Central memory CD8-positive, alpha-beta T cell (primary cell): ENCODE results near the gene ARL15.

Experiments used
- ATAC-seq: fragments of 150-1000 bp; cut with Tn5 transposase; replicated peaks from 2 replicates; pipeline ENCODE4 v1.10.0; 2022; ENCODE audit warnings: mild to moderate bottlenecking, moderate FRiP score, moderate number of reproducible peaks; ENCODE audit not compliant: poor library complexity, severe bottlenecking; ENCODE audit errors: extremely low read depth
- DNase-seq, 2 donors: peaks; one replicate each; pipeline ENCODE4 v3.0.0; 2021; ENCODE audit warnings: low spot score in 2 of 2
- H3K27ac Mint-ChIP-seq: one replicate; pipeline ENCODE4 v1.8.0; 2022; ENCODE audit warnings: low read depth, mild to moderate bottlenecking, moderate library complexity, mixed read lengths
- H3K27me3 Mint-ChIP-seq: one replicate; pipeline ENCODE4 v1.8.0; 2022; ENCODE audit warnings: mixed read lengths
- H3K36me3 Mint-ChIP-seq: one replicate; pipeline ENCODE4 v1.8.0; 2022; ENCODE audit warnings: mild to moderate bottlenecking, moderate library complexity, mixed read lengths; ENCODE audit not compliant: insufficient read depth
- H3K4me1 Mint-ChIP-seq: one replicate; pipeline ENCODE4 v1.8.0; 2022; ENCODE audit warnings: mixed read lengths
- H3K4me3 Mint-ChIP-seq: one replicate; pipeline ENCODE4 v1.8.0; 2022; ENCODE audit warnings: mild to moderate bottlenecking, moderate library complexity, mixed read lengths
- H3K9me3 Mint-ChIP-seq: one replicate; pipeline ENCODE4 v1.8.0; 2022; ENCODE audit warnings: mixed read lengths

ARL15 gene

DNA sequence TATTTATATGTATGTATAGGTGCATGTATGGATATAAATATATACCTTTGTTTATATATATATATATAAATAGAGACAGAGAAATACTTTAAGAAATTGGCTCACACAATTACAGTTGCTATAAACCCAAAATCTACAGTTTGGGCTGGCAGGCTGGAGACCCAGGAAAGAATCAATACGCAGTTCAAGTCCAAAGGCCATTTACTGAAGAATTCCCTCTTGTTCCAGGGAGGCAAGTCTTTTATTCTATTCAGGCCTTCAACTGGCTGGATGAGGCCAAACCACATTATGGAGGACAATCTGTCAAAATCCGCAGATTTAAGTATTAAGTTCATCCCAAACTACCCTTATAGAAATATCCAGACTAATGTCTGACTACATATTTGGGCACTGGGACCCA, 144.7 kb downstream of the ARL15 start:
- H3K36me3 Mint-ChIP-seq: peaks cover 9% of the 10 kb centered on the region
- no peak overlapping the region for H3K27ac Mint-ChIP-seq
- no peak overlapping the region for H3K4me3 Mint-ChIP-seq
- DNase-seq (no peak), ATAC-seq (no peak)
- no peaks in the 10 kb centered on the region for H3K9me3 Mint-ChIP-seq
- no peaks in the 10 kb centered on the region for H3K27me3 Mint-ChIP-seq
- H3K4me1 Mint-ChIP-seq: peaks cover 22% of the 10 kb centered on the region

DNA sequence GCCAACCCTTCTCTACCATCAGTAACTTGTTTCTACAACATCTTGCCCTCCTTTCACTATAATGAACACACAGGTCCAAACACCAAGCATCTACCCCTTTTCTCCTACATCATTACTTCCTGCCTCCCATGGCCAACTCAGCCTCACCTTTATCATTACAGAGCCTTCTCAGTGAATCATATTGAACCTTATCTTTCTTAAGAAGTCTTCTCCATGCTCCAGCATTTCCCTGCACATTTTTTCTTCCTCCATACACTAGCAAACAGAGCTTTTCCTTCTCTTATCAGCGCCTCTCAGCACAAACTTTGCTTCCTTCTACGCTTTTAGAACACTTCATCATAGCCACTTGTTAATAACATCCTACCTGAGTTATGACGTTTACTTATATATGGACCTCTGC, 148.2 kb downstream of the ARL15 start:
- no peak for ATAC-seq
- no peak overlapping the region for H3K27ac Mint-ChIP-seq
- peaks cover 12% of the 10 kb centered on the region for H3K4me1 Mint-ChIP-seq
- H3K4me3 Mint-ChIP-seq: no peak overlapping the region
- no peaks in the 10 kb centered on the region for H3K27me3 Mint-ChIP-seq
- peaks cover 1% of the 10 kb centered on the region for H3K36me3 Mint-ChIP-seq
- no peaks in the 10 kb centered on the region for H3K9me3 Mint-ChIP-seq
- DNase-seq: no peak

DNA sequence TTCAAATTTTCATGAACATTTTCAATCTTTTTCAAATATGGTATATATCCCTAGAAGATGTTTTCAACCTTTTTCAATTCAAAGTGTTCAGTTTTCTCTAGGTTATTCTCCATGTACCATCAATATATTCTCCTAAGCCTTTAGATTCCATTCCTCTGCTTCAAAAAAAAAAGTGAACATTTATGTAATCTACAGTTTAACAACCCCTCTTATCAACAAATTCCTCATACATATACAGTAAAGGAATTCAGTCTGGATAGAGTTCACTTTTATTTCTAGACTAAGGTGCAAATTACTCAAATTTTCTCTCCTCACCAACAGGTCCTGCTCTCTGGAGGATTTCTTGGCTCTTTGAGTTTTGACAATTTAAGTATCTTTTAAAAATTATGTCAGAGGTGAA, 150.0 kb downstream of the ARL15 start:
- Mint-ChIP-seq H3K27ac (no peak overlapping the region), H3K9me3 (no peaks in the 10 kb centered on the region), H3K4me3 (no peak overlapping the region), H3K36me3 (no peaks in the 10 kb centered on the region), H3K4me1 (peaks cover 12% of the 10 kb centered on the region), H3K27me3 (no peaks in the 10 kb centered on the region)
- DNase-seq (no peak), ATAC-seq (no peak)

DNA sequence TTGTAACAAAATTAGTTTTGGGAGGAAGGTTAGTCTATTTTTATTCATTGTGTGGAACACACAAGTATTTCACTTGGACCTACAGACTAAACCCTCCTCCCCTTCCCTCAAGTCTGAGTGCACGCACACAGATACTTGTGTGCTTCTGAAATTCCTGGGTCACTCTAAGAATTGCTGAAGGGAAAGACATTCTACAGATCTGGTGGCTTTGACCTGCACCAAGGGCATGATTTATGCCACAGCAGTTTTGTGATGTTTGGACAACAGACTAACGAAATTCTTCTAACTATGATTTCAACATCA, 150.5 kb downstream of the ARL15 start:
- no peak for ATAC-seq
- H3K9me3 Mint-ChIP-seq: no peaks in the 10 kb centered on the region
- peaks cover 12% of the 10 kb centered on the region for H3K4me1 Mint-ChIP-seq
- no peaks in the 10 kb centered on the region for H3K36me3 Mint-ChIP-seq
- no peak overlapping the region for H3K27ac Mint-ChIP-seq
- DNase-seq: no peak
- H3K4me3 Mint-ChIP-seq: no peak overlapping the region
- no peaks in the 10 kb centered on the region for H3K27me3 Mint-ChIP-seq

DNA sequence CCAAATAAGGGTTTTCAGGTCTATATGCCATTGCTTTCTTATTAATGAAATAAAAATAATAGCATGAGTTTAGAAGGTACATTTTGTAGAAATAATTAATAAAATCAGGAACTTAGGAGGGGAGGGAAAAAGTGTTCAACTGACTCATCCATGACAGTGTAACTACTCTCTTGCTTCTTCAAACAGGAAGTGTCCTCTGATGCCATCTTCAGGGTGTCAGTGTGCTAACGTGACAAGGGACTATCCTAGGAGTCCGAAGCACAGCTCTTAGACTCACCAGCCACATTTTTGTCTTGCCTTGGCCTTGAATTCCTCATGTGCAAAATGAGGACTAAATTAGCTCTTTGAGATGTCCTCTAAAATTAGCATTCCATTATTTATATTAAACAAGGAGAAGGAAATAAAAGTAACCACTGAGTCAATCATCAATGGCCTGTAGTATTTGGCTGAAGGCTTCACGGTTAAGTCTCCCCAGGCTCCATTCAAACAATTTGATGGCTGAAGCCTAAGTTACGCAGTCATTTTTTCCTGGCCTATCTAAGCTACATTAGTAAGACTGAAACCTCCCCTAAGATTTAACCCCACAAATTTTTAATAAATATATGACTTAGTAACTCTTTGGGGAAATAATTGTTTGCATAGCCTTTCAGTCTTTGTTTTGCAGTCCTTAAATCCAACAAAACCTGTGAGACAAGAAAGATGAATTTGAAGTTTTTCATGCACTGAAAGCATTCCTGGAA, 151.1 kb downstream of the ARL15 start:
- ATAC-seq (no peak), DNase-seq (no peak)
- H3K4me3 Mint-ChIP-seq: no peak overlapping the region
- H3K27me3 Mint-ChIP-seq: no peaks in the 10 kb centered on the region
- H3K36me3 Mint-ChIP-seq: no peaks in the 10 kb centered on the region
- peaks cover 12% of the 10 kb centered on the region for H3K4me1 Mint-ChIP-seq
- H3K9me3 Mint-ChIP-seq: no peaks in the 10 kb centered on the region
- H3K27ac Mint-ChIP-seq: no peak overlapping the region

DNA sequence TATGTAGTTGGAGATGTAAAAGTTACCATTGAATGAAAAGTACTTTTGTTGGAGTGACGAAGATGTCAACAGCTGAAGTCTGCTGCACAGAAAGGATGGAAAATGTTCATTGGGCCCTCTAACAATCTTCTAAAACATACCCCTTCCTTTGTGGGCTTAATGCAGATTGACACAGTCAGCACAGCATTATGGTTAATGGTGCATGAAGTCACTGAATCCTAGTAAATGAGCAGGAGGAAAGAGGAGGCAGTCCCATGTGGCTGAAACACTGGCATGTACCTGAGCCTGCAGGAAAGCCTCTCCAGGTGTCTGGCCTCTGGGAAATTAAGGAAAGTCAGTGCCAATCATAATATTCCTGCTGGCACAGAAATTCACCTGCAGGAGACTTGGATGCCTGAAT, 153.8 kb downstream of the ARL15 start:
- Mint-ChIP-seq H3K36me3 (peaks cover 2% of the 10 kb centered on the region), H3K4me3 (no peak overlapping the region), H3K27me3 (no peaks in the 10 kb centered on the region), H3K27ac (no peak overlapping the region), H3K4me1 (peaks cover 5% of the 10 kb centered on the region), H3K9me3 (no peaks in the 10 kb centered on the region)
- DNase-seq (no peak), ATAC-seq (no peak)

DNA sequence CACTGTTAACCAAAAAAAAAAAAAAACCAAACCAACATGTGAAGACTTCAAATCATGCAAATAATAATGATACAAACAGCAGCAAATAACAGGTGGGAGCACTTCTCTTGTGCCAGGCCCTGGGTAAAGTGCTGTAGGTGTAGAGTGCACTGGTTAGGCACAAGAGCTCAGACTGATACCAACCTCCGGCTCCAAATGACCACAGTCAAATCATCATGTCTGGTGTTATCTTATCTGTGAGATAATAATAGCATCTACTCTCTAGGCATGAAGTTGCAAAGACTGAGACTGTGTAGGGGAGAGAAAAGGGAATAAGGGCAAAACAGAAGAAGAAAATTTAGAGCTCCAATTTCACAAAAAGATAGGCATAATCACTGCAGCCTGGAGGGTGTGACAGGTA, 159.5 kb downstream of the ARL15 start:
- ATAC-seq (no peak), DNase-seq (no peak)
- no peaks in the 10 kb centered on the region for H3K27me3 Mint-ChIP-seq
- H3K27ac Mint-ChIP-seq: no peak overlapping the region
- H3K4me3 Mint-ChIP-seq: no peak overlapping the region
- H3K9me3 Mint-ChIP-seq: no peaks in the 10 kb centered on the region
- peaks cover 4% of the 10 kb centered on the region for H3K36me3 Mint-ChIP-seq
- peaks cover 11% of the 10 kb centered on the region for H3K4me1 Mint-ChIP-seq

DNA sequence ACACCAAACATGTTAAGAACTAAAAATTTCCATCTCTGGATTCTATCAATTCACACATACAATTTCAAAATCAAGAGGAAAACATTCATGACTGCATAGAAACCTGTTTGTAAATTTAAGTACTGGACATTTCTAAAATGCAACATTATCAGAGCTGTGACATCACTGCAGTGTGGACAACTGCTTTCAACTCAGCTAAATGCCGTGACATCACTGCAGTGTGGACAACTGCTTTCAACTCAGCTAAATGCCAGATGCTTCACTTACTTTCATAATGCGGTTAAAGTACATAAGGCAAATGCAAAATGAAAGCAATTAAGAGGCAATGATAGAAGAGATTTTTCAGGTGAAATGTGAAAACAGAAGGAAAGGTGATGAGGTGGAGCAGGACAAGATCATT, 161.5 kb downstream of the ARL15 start:
- ATAC-seq (no peak), DNase-seq (no peak)
- Mint-ChIP-seq H3K27ac (no peak overlapping the region), H3K36me3 (peaks cover 4% of the 10 kb centered on the region), H3K4me1 (peaks cover 11% of the 10 kb centered on the region), H3K9me3 (no peaks in the 10 kb centered on the region), H3K27me3 (no peaks in the 10 kb centered on the region), H3K4me3 (no peak overlapping the region)

DNA sequence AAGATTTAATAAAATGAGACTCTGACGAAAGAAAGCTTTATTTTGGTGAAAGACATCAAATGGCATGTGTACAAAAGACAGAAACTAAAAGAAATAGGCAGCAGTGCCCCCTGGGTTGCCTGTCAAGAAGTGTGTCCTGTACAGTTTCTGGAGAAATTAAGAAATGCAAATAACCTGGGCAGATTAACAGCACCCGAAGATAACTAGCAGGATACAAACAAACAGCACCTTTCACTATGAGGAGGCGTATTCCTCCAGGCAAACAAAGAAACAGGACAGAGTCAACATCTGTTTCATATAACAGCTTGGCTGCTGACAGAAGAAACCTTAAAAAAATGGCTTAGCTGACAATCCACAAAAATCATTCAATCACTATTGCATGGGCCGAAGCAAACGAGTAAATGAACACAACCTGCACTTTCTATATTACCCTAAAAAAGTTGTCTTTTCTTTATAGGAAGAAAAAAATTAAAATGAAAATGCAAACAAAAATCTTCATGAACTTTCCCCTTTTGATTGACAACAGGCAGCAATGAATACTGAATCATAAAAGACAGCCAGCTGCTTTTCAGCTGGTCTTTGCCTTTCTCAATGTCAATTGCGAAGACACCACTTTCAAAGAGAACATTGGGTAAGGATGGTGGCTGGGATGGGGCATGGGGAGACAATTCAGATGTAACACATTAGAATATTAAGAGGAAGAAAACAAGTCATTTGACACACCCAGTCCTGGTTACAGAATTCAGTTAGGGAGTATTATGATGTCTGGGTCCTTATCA, 162.1 kb downstream of the ARL15 start:
- Mint-ChIP-seq H3K4me3 (no peak overlapping the region), H3K27ac (no peak overlapping the region), H3K9me3 (no peaks in the 10 kb centered on the region), H3K27me3 (no peaks in the 10 kb centered on the region), H3K36me3 (peaks cover 4% of the 10 kb centered on the region), H3K4me1 (peaks cover 11% of the 10 kb centered on the region)
- DNase-seq (no peak), ATAC-seq (no peak)

DNA sequence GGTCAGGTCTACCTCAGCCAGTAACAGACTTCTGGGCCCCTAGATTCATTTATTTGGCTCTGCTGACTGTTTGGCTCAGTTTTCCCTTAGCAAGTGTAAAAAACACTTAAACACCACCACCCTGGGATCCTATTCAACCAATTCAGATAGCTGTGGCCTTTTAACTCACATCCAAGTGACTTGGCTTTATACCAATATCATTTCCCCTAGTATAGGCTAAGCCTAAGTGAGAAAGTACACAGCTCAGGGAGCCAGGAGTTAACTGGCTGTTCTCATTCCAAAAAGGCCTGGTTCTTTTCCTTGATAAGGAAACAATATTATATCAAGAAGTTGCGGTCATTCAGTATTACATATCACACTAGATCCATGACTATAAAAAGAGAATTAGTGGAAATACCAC, 163.5 kb downstream of the ARL15 start:
- Mint-ChIP-seq H3K9me3 (no peaks in the 10 kb centered on the region), H3K4me3 (no peak overlapping the region), H3K27me3 (no peaks in the 10 kb centered on the region), H3K27ac (no peak overlapping the region), H3K4me1 (peaks cover 6% of the 10 kb centered on the region), H3K36me3 (peaks cover 2% of the 10 kb centered on the region)
- DNase-seq: no peak
- no peak for ATAC-seq

DNA sequence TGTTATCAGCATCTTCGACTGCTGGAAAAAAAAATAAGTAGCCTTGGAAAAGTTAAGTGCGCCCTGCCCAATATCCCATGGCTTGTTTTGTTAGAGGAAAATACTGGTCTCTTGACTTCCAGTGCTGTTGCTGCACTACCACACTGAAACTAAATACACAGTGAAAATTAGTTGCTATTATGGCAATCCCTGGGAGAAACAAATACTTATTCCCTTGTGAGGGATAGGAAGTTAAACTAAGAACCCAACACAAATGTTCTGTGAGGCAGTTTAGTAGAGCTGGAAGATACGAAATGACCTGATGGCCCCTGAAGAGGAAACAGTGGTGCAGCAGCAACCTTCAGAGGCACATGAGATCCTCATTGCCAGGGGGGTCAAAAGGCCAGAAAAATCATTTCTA, 164.0 kb downstream of the ARL15 start:
- no peak for DNase-seq
- Mint-ChIP-seq H3K36me3 (peaks cover 1% of the 10 kb centered on the region), H3K27me3 (no peaks in the 10 kb centered on the region), H3K27ac (no peak overlapping the region), H3K4me1 (peaks cover 6% of the 10 kb centered on the region), H3K9me3 (no peaks in the 10 kb centered on the region), H3K4me3 (no peak overlapping the region)
- ATAC-seq: no peak

DNA sequence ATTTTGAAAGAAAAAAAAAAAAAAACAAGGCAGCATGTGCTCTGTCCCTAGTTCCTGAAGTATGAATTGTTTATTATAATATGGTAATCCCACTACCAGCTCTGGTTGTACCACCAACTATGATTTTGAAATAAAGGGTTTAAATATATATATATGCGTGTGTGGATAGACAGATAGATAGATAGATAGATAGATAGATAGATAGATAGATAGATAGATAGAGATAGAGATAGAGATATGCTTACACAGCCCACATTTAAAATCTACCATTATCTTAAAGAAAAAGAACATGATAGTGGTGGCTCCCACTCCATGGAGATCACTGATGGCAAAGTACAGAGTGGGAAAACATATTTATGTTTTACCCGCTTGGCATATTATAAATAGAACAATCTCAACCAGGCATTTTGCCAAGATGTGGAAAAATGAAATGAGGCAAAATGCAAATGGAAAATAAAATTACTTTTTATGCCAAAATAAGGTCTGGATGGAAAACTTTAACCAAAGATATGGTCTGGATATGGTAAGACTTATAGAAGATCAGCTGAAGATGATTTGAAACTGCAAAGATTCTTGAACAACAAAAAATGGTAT, 170.0 kb downstream of the ARL15 start:
- ATAC-seq (no peak), DNase-seq (no peak)
- H3K36me3 Mint-ChIP-seq: no peaks in the 10 kb centered on the region
- H3K27ac Mint-ChIP-seq: no peak overlapping the region
- no peaks in the 10 kb centered on the region for H3K27me3 Mint-ChIP-seq
- no peak overlapping the region for H3K4me3 Mint-ChIP-seq
- peaks cover 7% of the 10 kb centered on the region for H3K4me1 Mint-ChIP-seq
- H3K9me3 Mint-ChIP-seq: no peaks in the 10 kb centered on the region
